HG02642 (cell line): Measurements from ENCODE around the gene LATS2.

Experiments used
- ATAC-seq: cut with Tn5 transposase; IDR thresholded peaks from one replicate; pipeline ENCODE4 v1.9.1; 2021; ENCODE audit warnings: mild to moderate bottlenecking; ENCODE audit not compliant: unreplicated experiment, poor library complexity

The LATS2 gene

GRCh38 chr13:21020176-21020575, 41.2 kb downstream of the LATS2 start:
- no peak for ATAC-seq

- no peak for ATAC-seq
Measured at GRCh38 chr13:21018220-21018619, 43.2 kb downstream of the LATS2 start.

GRCh38 chr13:21016487-21016886, 44.9 kb downstream of the LATS2 start:
- ATAC-seq, result no peak

- no peak for ATAC-seq
Measured at GRCh38 chr13:21015284-21015683, 46.1 kb downstream of the LATS2 start.

GRCh38 chr13:21014502-21015170, 46.8 kb downstream of the LATS2 start:
- no peak for ATAC-seq

GRCh38 chr13:21014139-21014501, 47.3 kb downstream of the LATS2 start:
- ATAC-seq, result no peak

- ATAC-seq, result no peak
Measured at GRCh38 chr13:21013682-21014038, 47.7 kb downstream of the LATS2 start.

GRCh38 chr13:21012841-21013681, 48.3 kb downstream of the LATS2 start:
- no peak for ATAC-seq

- no peak for ATAC-seq
Measured at GRCh38 chr13:21012211-21012610, 49.2 kb downstream of the LATS2 start.

- no peak for ATAC-seq
Measured at GRCh38 chr13:21011378-21011777, 50.0 kb downstream of the LATS2 start.

GRCh38 chr13:21010621-21011020, 50.8 kb downstream of the LATS2 start:
- no peak for ATAC-seq

GRCh38 chr13:21009036-21009435, 52.4 kb downstream of the LATS2 start:
- ATAC-seq, result no peak

GRCh38 chr13:21008026-21008425, 53.4 kb downstream of the LATS2 start:
- no peak for ATAC-seq

- ATAC-seq, result no peak
Measured at GRCh38 chr13:21006141-21007005, 55.0 kb downstream of the LATS2 start.

- ATAC-seq, result no peak
Measured at GRCh38 chr13:21005193-21005592, 56.2 kb downstream of the LATS2 start.

GRCh38 chr13:21001471-21001870, 59.9 kb downstream of the LATS2 start:
- no peak for ATAC-seq

- ATAC-seq, result no peak
Measured at GRCh38 chr13:21000647-21001046, 60.7 kb downstream of the LATS2 start.

- ATAC-seq, result no peak
Measured at GRCh38 chr13:20998649-20999415, 62.6 kb downstream of the LATS2 start.

GRCh38 chr13:20997301-20998161, 63.9 kb downstream of the LATS2 start:
- ATAC-seq, result no peak
